Fibroblast of peridontal ligament (primary cell): ENCODE results near the gene KIAA1217.

Source experiments
- DNase-seq: peaks from one replicate; pipeline ENCODE4 v3.0.0-alpha.2; 2010; ENCODE audit errors: extremely low read depth

The KIAA1217 gene

GRCh38 chr10:24406809-24407483 lies 198.0 kb downstream of the KIAA1217 start:
- no peak for DNase-seq

GRCh38 chr10:24407928-24408327 lies 199.0 kb downstream of the KIAA1217 start:
- DNase-seq = no peak

DNA sequence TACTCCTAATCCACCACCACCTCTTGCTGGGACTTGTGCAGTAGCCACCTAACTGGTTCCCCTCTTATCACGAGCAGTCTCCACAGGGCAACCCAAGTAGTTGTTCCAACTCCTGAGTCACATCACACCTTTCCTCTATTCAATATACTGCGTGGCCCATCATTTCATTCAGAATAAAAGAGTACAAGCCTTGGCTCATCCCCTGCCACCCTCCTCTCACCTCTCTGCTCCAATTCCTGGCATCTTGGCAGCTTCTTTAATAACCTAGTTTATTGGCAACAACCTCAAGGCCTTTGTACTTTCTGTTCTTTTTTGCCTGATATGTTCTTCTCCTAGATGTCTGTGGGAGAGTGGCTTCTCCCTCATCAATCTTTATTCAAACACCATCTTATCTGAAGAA lies 199.4 kb downstream of the KIAA1217 start:
- no peak for DNase-seq

GRCh38 chr10:24414597-24414996 lies 205.7 kb downstream of the KIAA1217 start:
- DNase-seq = no peak

- DNase-seq = peak; percentile 44
These were observed 206.7 kb downstream of the KIAA1217 start for GRCh38 chr10:24415455-24416125.

DNA sequence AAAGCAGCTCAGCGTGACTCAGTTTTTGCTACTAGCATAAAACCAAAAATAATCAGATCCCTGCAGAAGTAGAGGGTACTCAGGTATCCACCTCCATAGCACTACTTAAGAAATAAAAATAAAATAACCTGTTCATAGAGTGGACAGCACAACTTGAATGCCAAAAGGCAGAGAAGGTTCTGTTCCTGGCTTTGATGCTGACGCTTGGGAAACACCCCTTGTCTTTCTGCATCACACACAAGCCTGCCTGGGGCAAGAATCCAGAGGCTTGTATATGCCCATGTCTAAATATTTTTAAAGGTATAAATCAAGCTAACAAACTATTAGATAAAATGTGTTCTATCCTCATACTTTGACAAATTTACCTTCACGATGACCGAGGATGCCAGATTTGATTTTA lies 207.3 kb downstream of the KIAA1217 start:
- DNase-seq = no peak

GRCh38 chr10:24417053-24417452 lies 208.1 kb downstream of the KIAA1217 start:
- DNase-seq = no peak

DNA sequence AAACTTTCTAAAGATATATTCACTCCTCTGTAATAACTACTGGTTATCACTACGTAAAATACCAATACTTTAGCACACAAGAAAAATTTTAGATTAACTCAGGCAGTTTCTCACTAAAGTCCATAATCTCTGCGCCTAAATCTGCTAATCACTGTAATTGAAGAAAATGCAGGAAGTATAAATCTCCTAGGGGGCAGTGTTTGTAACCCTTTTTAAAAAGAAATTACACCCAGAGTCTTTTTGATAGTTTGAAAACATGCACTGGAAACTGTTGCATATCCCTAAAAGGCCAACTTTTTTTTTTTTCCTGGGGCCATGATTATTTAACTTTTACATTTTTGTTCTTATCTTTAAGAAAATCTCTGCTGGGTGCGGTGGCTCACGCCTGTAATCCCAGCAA lies 209.6 kb downstream of the KIAA1217 start:
- peak; percentile 47 for DNase-seq

- DNase-seq = peak; percentile 70
These were observed 210.1 kb downstream of the KIAA1217 start for GRCh38 chr10:24419066-24419465.

DNA sequence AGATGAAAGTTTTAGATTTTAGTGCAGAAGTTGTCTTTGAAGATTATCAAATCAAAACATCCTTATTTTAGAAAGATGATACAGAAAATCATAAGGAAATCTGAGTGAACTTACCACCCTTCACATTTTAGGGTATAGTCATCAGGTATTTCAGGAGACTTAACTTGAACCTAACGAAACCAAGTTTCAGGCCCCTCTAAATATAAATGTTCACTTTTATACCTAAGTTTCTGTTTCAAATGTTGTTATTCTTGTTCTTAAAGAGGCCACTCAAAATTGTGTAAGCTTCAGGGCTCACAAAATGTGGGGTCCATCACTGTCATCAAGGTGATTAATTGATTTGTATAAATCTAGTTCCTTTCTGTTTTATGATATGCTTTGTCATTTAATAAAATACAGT lies 216.2 kb downstream of the KIAA1217 start:
- no peak for DNase-seq

DNA sequence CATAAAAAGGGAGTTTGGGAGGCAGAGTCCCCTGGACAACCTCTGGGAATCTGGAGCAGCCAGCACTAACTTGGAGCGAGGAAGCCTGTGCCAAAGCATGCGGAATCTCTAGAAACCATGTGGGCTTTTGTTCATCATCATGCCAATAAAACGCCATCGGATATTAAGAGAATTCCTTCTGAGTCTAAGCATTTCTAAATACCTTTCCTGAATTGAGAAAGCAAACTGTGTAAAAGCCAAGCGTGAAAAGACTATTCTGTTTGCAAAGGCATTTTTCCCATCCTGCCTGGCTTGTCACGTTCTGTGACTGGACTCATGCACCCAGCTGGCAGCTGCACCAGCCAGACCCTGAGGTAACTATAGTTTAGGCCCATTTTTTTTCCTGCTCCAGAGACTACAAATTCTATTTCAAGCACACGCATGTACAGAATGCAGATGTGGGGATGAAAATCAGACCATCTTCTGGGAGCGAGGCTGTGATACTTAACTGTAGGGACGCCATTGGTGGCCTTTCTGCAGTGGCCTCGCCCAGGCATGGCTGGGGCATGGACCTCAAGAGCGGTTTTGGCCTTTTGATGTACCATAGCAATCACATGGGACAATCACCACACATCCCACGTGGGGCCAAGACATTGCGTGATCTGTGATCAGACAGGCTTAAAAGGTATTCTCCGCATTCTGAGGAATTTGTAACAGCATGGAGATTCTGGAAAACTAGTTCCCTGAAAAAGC lies 218.9 kb downstream of the KIAA1217 start:
- no peak for DNase-seq

- DNase-seq = peak; percentile 67
These were observed 219.5 kb downstream of the KIAA1217 start for GRCh38 chr10:24428410-24428782.

DNA sequence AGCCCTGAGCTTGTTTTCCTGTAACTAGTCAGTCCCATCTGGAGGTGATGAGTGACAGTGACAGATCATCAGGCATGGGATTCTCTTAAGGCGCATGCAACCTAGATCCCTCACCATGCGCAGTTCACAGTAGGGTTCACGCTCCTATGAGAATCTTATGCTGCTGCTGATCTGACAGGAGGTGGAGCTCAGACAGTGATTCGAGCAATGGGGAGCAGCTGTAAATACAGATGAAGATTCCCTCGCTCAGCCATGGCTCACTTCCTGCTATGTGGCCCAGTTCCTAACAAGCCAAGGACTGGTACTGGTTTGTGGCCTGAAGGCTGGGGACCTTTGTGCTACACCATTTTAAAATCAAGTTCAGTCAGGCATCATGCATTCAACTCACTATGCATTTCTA lies 221.7 kb downstream of the KIAA1217 start:
- no peak for DNase-seq

DNA sequence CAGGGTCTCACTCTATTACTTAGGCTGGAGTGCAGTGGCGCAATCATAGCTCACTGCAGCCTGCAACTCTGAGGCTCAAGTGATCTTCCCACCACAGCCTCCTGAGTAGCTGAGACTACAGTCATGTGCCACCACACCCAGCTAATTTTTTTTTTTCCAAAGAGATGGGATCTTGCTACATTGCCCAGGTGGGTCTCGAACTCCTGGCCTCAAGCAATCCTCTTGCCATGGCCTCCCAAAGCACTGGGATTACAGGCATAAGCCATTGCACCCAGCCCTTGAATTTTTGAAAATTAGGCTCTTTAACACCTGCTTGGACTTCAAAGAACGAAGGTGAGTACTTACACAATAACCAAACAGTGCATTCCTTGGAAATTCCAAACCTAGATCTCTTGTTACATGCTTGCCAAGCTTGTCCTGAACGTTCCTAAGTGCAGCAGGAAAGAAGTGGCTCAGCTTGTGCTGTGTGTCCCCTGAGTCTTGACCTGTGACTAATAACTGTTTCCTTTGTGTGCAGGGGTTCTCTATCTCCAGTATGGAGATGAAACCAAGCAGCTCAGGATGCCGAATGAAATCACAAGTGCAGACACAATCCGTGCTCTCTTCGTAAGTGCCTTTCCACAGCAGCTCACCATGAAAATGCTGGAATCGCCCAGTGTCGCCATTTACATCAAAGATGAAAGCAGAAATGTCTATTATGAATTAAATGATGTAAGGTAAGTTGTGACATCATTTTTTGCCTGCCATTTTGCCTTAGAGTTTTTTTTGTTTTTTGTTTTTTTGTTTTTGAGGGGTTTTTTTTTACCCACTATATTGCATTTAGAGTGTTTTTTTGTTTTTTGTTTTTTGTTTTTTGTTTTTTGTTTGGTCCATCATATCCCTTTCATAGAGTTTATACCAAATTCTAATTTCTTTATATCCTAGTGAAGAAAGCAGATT lies 223.8 kb downstream of the KIAA1217 start:
- DNase-seq = no peak

GRCh38 chr10:24433705-24434104 lies 224.8 kb downstream of the KIAA1217 start:
- DNase-seq = no peak

GRCh38 chr10:24434961-24435360 lies 226.0 kb downstream of the KIAA1217 start:
- no peak for DNase-seq

DNA sequence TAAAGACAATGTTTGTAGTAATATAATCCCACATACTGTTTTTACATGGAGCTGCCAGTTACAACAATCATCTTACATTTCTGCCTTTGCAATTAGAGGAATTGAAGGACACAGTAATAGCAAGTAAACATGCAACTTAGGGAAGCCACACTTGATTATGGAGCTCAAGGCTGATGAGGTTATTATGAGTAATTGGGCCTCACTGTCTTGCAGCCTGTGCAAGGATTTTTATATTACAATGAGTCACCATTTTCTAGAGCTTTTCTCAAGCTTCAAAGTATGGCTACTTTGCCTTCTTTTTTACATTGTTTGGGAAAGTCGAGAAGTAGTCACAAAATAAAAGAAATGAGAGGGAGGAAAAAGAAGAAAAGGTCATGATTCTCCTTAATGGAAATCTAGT lies 226.4 kb downstream of the KIAA1217 start:
- DNase-seq = peak; percentile 84

- DNase-seq = no peak
These were observed 228.4 kb downstream of the KIAA1217 start for GRCh38 chr10:24437302-24437701.

- peak; percentile 73 for DNase-seq
These were observed 229.9 kb downstream of the KIAA1217 start for GRCh38 chr10:24438800-24439199.

GRCh38 chr10:24439935-24440334 lies 231.0 kb downstream of the KIAA1217 start:
- peak; percentile 35 for DNase-seq

- DNase-seq = peak; percentile 74
These were observed 232.2 kb downstream of the KIAA1217 start for GRCh38 chr10:24440817-24441797.
